Brain microvascular endothelial cell (primary cell): ENCODE data around the gene PIEZO1.

Experiments
- DNase-seq: peaks from one replicate; pipeline ENCODE4 v3.0.0-alpha.2; 2020
- H3K27ac ChIP-seq: fragments of 250-450 bp; sonication (Bioruptor Pico); 2 replicates; pipeline ENCODE4 v1.5.1; 2020; ENCODE audit warnings: mild to moderate bottlenecking, moderate library complexity
- H3K27me3 ChIP-seq: fragments of 250-450 bp; sonication (Bioruptor Pico); replicated peaks from 2 replicates; pipeline ENCODE4 v1.5.1; 2020; ENCODE audit warnings: mild to moderate bottlenecking
- H3K36me3 ChIP-seq: fragments of 250-450 bp; sonication (Bioruptor Pico); replicated peaks from 2 replicates; pipeline ENCODE4 v1.5.1; 2020; ENCODE audit warnings: mild to moderate bottlenecking
- H3K4me3 ChIP-seq: 2 replicates; pipeline ENCODE4 v1.5.1; 2011; ENCODE audit warnings: low read depth, mild to moderate bottlenecking, control low read depth, low read length, moderate library complexity
- in situ Hi-C: cut with HindIII; loops from 2 replicates; pipeline ENCODE4 v1.10.0; 2017; ENCODE audit warnings: low sequenced_read_pairs, low pct_ligation_motif_present
- TF ChIP-seq, protein P1 (sequence below): IDR thresholded peaks from 2 replicates; pipeline ENCODE4 v1.5.1; 2011; ENCODE audit warnings: low read depth, mild to moderate bottlenecking, moderate library complexity, low read length, control low read depth, inconsistent platforms; ENCODE audit errors: missing control alignments

Gene PIEZO1

GRCh38 chr16:88724855-88725555 lies 60.0 kb downstream of the PIEZO1 start:
- H3K27ac ChIP-seq = no peak overlapping the region
- no peak overlapping the region for H3K4me3 ChIP-seq
- H3K27me3 ChIP-seq = no peaks in the 10 kb centered on the region
- in situ Hi-C loops = no loop called here
- no peak for DNase-seq
- peaks cover 77% of the 10 kb centered on the region for H3K36me3 ChIP-seq
- TF ChIP-seq, protein P1, sequence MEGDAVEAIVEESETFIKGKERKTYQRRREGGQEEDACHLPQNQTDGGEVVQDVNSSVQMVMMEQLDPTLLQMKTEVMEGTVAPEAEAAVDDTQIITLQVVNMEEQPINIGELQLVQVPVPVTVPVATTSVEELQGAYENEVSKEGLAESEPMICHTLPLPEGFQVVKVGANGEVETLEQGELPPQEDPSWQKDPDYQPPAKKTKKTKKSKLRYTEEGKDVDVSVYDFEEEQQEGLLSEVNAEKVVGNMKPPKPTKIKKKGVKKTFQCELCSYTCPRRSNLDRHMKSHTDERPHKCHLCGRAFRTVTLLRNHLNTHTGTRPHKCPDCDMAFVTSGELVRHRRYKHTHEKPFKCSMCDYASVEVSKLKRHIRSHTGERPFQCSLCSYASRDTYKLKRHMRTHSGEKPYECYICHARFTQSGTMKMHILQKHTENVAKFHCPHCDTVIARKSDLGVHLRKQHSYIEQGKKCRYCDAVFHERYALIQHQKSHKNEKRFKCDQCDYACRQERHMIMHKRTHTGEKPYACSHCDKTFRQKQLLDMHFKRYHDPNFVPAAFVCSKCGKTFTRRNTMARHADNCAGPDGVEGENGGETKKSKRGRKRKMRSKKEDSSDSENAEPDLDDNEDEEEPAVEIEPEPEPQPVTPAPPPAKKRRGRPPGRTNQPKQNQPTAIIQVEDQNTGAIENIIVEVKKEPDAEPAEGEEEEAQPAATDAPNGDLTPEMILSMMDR = no peak

DNA sequence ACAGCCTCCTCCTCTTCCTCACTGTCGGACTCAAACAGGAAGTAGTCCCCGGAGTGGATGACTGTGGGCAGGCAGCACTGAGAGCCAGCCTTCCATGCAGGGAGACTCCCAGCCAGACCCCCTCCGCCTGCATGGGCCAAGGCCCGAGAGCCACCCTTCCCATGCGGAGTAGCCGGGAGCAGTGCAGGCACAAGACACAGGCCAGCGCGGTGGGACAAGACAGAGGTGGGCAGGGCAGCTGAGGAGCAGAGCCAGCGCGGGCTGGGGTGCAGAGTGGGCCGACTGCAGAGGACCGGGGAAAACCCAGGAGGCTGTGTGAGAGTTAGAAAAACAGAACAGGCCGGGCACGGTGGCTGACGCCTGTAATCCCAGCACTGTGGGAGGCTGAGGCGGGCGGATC lies 61.1 kb downstream of the PIEZO1 start:
- no peak overlapping the region for H3K27ac ChIP-seq
- H3K4me3 ChIP-seq = no peak overlapping the region
- in situ Hi-C loops = no loop called here
- H3K36me3 ChIP-seq = peaks cover 86% of the 10 kb centered on the region
- TF ChIP-seq, protein P1 = no peak
- no peaks in the 10 kb centered on the region for H3K27me3 ChIP-seq
- no peak for DNase-seq

GRCh38 chr16:88723507-88723887 lies 61.5 kb downstream of the PIEZO1 start:
- H3K27ac ChIP-seq = no peak overlapping the region
- H3K36me3 ChIP-seq = peaks cover 90% of the 10 kb centered on the region
- no peak overlapping the region for H3K4me3 ChIP-seq
- in situ Hi-C loops = no loop called here
- no peak for DNase-seq
- no peaks in the 10 kb centered on the region for H3K27me3 ChIP-seq
- TF ChIP-seq, protein P1 = no peak

GRCh38 chr16:88722784-88723506 lies 62.1 kb downstream of the PIEZO1 start:
- Histone ChIP-seq H3K27ac (no peak overlapping the region), H3K27me3 (no peaks in the 10 kb centered on the region), H3K4me3 (no peak overlapping the region), H3K36me3 (peaks cover 94% of the 10 kb centered on the region)
- DNase-seq = no peak
- TF ChIP-seq, protein P1 = no peak
- in situ Hi-C loops = no loop called here

DNA sequence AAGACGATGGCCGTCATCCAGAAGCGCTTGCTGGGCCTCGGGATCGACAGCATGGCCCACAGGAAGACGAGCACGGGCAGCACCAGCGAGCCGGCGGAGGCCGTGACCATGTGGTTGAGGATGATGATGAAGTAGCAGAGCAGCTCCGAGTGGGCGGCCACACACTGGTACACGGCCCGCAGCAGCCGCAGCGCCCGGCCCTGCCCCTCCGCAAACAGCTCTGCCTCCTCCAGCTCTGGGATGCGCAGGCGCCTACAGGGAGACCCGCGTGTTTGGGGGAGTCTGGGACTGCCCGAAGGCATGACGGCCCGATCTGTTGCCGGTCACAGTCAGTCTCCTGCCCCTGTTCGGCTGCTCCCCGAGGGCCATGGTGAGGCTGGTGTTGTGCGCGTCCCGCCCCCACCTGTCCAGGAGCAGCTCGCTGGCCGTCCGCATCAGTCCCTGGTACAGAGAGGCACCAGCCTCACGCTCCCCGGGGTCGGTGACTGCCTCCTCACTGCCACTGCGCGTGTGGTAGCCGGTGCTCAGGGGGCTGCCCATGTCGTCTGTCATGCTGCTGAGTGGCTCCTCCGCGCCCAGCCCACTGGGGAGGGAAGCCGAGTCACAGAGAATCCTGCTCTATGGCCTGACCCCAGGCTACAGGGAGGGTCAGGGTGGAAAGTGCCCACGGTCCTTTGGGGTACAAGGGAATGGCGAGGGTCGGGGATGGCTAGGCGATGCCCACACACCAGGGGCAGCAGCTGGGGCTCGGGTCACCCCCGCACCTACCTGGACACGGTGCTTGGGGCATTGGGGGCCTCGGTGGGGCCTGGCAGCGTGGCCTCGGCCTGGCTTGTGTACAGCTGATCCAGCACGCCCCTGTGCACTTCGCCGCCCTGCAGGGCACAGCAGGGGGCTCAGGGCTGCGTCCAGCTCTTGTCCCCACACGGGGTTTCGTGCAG lies 62.9 kb downstream of the PIEZO1 start:
- Histone ChIP-seq H3K36me3 (peaks cover 92% of the 10 kb centered on the region), H3K4me3 (no peak overlapping the region), H3K27ac (no peak overlapping the region), H3K27me3 (no peaks in the 10 kb centered on the region)
- DNase-seq = no peak
- in situ Hi-C loops = no loop called here
- TF ChIP-seq, protein P1 = no peak
